T-cell (primary cell): ENCODE results near the gene ST8SIA1. TPM values are rescaled to one million over a fixed set of nuclear protein-coding genes. Genes with fewer than 3 reads are reported as not detected.
A peak's percentile ranks its signal among the peaks of the same experiment; 100 is the strongest.

Experiments used
- ATAC-seq, 4 experiments: fragments of 200-7000 bp in 3 of 4; fragments of 150-1000 bp in 1 of 4; cut with Tn5 transposase; replicated peaks in 1 of 4; 1 replicate in 3 of 4; 2 replicates in 1 of 4; pipeline ENCODE4 v1.10.0; 2021; ENCODE audit warnings: moderate library complexity in 3 of 4, mild to moderate bottlenecking in 2 of 4, moderate number of reproducible peaks in 1 of 4
- CTCF ChIA-PET, 2 donors: fragments of 300-600 bp; sonication (Branson Sonifier 250); formaldehyde crosslinking; loops; one replicate each; lab custom pipeline; 2022; ENCODE audit warnings: antibody characterized with exemption in 2 of 2; lab: Charles Lee
- POLR2A ChIA-PET, 2 donors: fragments of 300-600 bp; sonication (Branson Sonifier 250); formaldehyde crosslinking; loops; one replicate each; lab custom pipeline; 2022; ENCODE audit warnings: antibody characterized with exemption in 2 of 2; lab: Charles Lee
- DNase-seq, 35 experiments: peaks; one replicate each; pipeline versions ENCODE4 v3.0.0 to v3.0.0-alpha.2; 2013 to 2023
- H3K27ac ChIP-seq: one replicate; pipeline ENCODE4 v1.5.1; 2013; ENCODE audit warnings: low read length
- H3K27me3 ChIP-seq, 2 experiments: replicated peaks in 1 of 2; 1 replicate in 1 of 2; 2 replicates in 1 of 2; pipeline versions ENCODE4 v1.6.1 to v1.7.0; 2013; ENCODE audit warnings: low read length in 1 of 2, mixed read lengths in 1 of 2; ENCODE audit not compliant: control insufficient read depth in 2 of 2, insufficient read depth in 2 of 2; ENCODE audit errors: extremely low read depth in 1 of 2
- H3K36me3 ChIP-seq, 2 donors: 1 replicate in 1 of 2; 2 replicates in 1 of 2; pipeline versions ENCODE4 v1.6.1 to v1.7.0; 2013; ENCODE audit warnings: low read length in 1 of 2; ENCODE audit not compliant: control insufficient read depth in 2 of 2, insufficient read depth in 1 of 2; ENCODE audit errors: extremely low read depth in 1 of 2
- H3K4me1 ChIP-seq, 2 experiments: 1 replicate in 1 of 2; 2 replicates in 1 of 2; pipeline versions ENCODE4 v1.6.1 to v1.7.0; 2013; ENCODE audit warnings: low read length in 2 of 2, mixed read lengths in 1 of 2; ENCODE audit not compliant: insufficient read depth in 2 of 2, control insufficient read depth in 1 of 2; ENCODE audit errors: extremely low read depth in 1 of 2
- H3K4me3 ChIP-seq, 2 donors: 1 replicate in 1 of 2; 2 replicates in 1 of 2; pipeline versions ENCODE4 v1.5.1 to v1.7.0; 2013; ENCODE audit warnings: mild to moderate bottlenecking in 2 of 2, low read length in 1 of 2, moderate library complexity in 1 of 2; ENCODE audit not compliant: control insufficient read depth in 1 of 2; ENCODE audit errors: extremely low read depth in 1 of 2
- H3K9me3 ChIP-seq: 2 replicates; pipeline ENCODE4 v1.7.0; 2013
- H3K27ac Mint-ChIP-seq, 2 donors: one replicate each; pipeline ENCODE4 v1.8.0; 2020 to 2021; ENCODE audit warnings: mild to moderate bottlenecking in 2 of 2, mixed read lengths in 2 of 2
- H3K27me3 Mint-ChIP-seq, 2 donors: one replicate each; pipeline ENCODE4 v1.8.0; 2021 to 2022; ENCODE audit warnings: mixed read lengths in 2 of 2
- H3K36me3 Mint-ChIP-seq: one replicate; pipeline ENCODE4 v1.8.0; 2021; ENCODE audit warnings: mixed read lengths
- H3K4me1 Mint-ChIP-seq, 3 donors: one replicate each; pipeline ENCODE4 v1.8.0; 2020 to 2022; ENCODE audit warnings: mixed read lengths in 3 of 3, mild to moderate bottlenecking in 1 of 3
- H3K4me3 Mint-ChIP-seq, 3 donors: one replicate each; pipeline ENCODE4 v1.8.0; 2020 to 2022; ENCODE audit warnings: mild to moderate bottlenecking in 3 of 3, mixed read lengths in 3 of 3, moderate library complexity in 3 of 3
- H3K9me3 Mint-ChIP-seq, 3 donors: one replicate each; pipeline ENCODE4 v1.8.0; 2020 to 2022; ENCODE audit warnings: mixed read lengths in 3 of 3
- whole genome bisulfite sequencing: methylation state at CpG from one replicate; pipeline ENCODE4 v1.1.5; 2013; ENCODE audit warnings: missing lambda C conversion rate; ENCODE audit not compliant: insufficient coverage; 5-methylcytosine and 5-hydroxymethylcytosine counted together
- total RNA-seq, 35 experiments: library from RNA in 6 of 35; stranded (reverse) in 6 of 35; fragments of 120-200 nt in 1 of 35; gene quantifications; one replicate each; pipeline versions ENCODE4 v1.2.1 to v1.2.4 and lab custom pipeline; 2013 to 2026

ST8SIA1 gene
- total RNA-seq, 5 donors from 2014 or later (not counting 1 experiment from before 2014, with no cell fraction given): 10.8 to 19.8 (median 15.2) TPM

- no peaks in the 10 kb centered on the region for H3K9me3 Mint-ChIP-seq
- H3K27ac Mint-ChIP-seq: no peak overlapping the region
- DNase-seq (no peak), ATAC-seq (no peak)
- WGBS: no CpG with 5 or more reads among the region's 3 CpGs
- Histone ChIP-seq H3K27ac (no peak overlapping the region), H3K36me3 (peaks cover 0 to 2% of the 10 kb centered on the region in 2 donors), H3K27me3 (no peaks in the 10 kb centered on the region), H3K4me3 (no peak overlapping the region), H3K4me1 (no peaks in the 10 kb centered on the region), H3K9me3 (no peaks in the 10 kb centered on the region)
- H3K27me3 Mint-ChIP-seq: peaks cover 0 to 4% of the 10 kb centered on the region in 2 donors
- peaks cover 5 to 9% (median 5%) of the 10 kb centered on the region in 3 donors for H3K4me1 Mint-ChIP-seq
- no peak overlapping the region for H3K4me3 Mint-ChIP-seq
- peaks cover 5% of the 10 kb centered on the region for H3K36me3 Mint-ChIP-seq
- ChIA-PET CTCF (no interaction called here), POLR2A (no interaction called here)
These were observed 82.5 kb downstream of the ST8SIA1 start for GRCh38 chr12:22252057-22252456.

- ChIA-PET POLR2A (no interaction called here), CTCF (no interaction called here)
- WGBS: no CpG with 5 or more reads among the region's 2 CpGs
These were observed 83.7 kb downstream of the ST8SIA1 start for GRCh38 chr12:22250762-22251161.

GRCh38 chr12:22248571-22249115 lies 85.9 kb downstream of the ST8SIA1 start:
- Mint-ChIP-seq H3K9me3 (no peaks in the 10 kb centered on the region), H3K4me1 (peaks cover 5 to 9% (median 5%) of the 10 kb centered on the region in 3 donors), H3K27ac (no peak overlapping the region), H3K4me3 (no peak overlapping the region), H3K36me3 (peaks cover 15% of the 10 kb centered on the region), H3K27me3 (peaks cover 0 to 4% of the 10 kb centered on the region in 2 donors)
- ChIA-PET CTCF (interaction anchor here (0.6 kb wide), 2 partner anchors 148 to 337 kb away, joined by 3 read pairs; no protein-coding TSS in a partner anchor), POLR2A (no interaction called here)
- DNase-seq (no peak), ATAC-seq (no peak)
- Histone ChIP-seq H3K27me3 (no peaks in the 10 kb centered on the region), H3K9me3 (no peaks in the 10 kb centered on the region), H3K4me1 (no peaks in the 10 kb centered on the region), H3K27ac (no peak overlapping the region), H3K36me3 (peaks cover 0 to 2% of the 10 kb centered on the region in 2 donors), H3K4me3 (no peak overlapping the region)
- WGBS: 80% methylated on average over 1 of the region's 3 CpGs

More at GRCh38 chr12:22250762-22251161, 83.7 kb downstream of the ST8SIA1 start:
- peaks cover 0 to 4% of the 10 kb centered on the region in 2 donors for H3K27me3 Mint-ChIP-seq
- no peaks in the 10 kb centered on the region for H3K9me3 Mint-ChIP-seq
- H3K4me1 Mint-ChIP-seq: peaks cover 5 to 9% (median 5%) of the 10 kb centered on the region in 3 donors
- H3K27ac Mint-ChIP-seq: no peak overlapping the region
- Histone ChIP-seq H3K4me3 (no peak overlapping the region), H3K27me3 (no peaks in the 10 kb centered on the region), H3K9me3 (no peaks in the 10 kb centered on the region), H3K36me3 (peaks cover 0 to 2% of the 10 kb centered on the region in 2 donors), H3K27ac (no peak overlapping the region), H3K4me1 (no peaks in the 10 kb centered on the region)
- peaks cover 9% of the 10 kb centered on the region for H3K36me3 Mint-ChIP-seq
- no peak overlapping the region for H3K4me3 Mint-ChIP-seq
- ATAC-seq: no peak
- DNase-seq: peak in 1 of 35 experiments; percentile 1

- Histone ChIP-seq H3K27me3 (no peaks in the 10 kb centered on the region), H3K4me3 (no peak overlapping the region), H3K27ac (no peak overlapping the region), H3K36me3 (peaks cover 0 to 2% of the 10 kb centered on the region in 2 donors), H3K9me3 (no peaks in the 10 kb centered on the region), H3K4me1 (no peaks in the 10 kb centered on the region)
- peaks cover 19% of the 10 kb centered on the region for H3K36me3 Mint-ChIP-seq
- POLR2A ChIA-PET: no interaction called here
- peaks cover 0 to 4% of the 10 kb centered on the region in 2 donors for H3K27me3 Mint-ChIP-seq
- H3K9me3 Mint-ChIP-seq: no peaks in the 10 kb centered on the region
- H3K4me3 Mint-ChIP-seq: no peak overlapping the region
- CTCF ChIA-PET: no interaction called here
- H3K4me1 Mint-ChIP-seq: peaks cover 5 to 9% (median 5%) of the 10 kb centered on the region in 3 donors
- WGBS: 78% methylated on average over 4 of the region's 6 CpGs
- DNase-seq (no peak), ATAC-seq (no peak)
- H3K27ac Mint-ChIP-seq: no peak overlapping the region
These were observed 86.4 kb downstream of the ST8SIA1 start for GRCh38 chr12:22248121-22248520.

GRCh38 chr12:22246217-22246846 lies 88.2 kb downstream of the ST8SIA1 start:
- no peak for ATAC-seq
- ChIA-PET POLR2A (interaction anchor here in 1 of 2 donors (0.7 kb wide), 1 partner anchor 1394 kb away, joined by 5 read pairs; no protein-coding TSS in a partner anchor), CTCF (no interaction called here)

GRCh38 chr12:22242726-22243125 lies 91.8 kb downstream of the ST8SIA1 start:
- DNase-seq (no peak), ATAC-seq (no peak)
- H3K4me3 ChIP-seq: no peak overlapping the region
- H3K36me3 ChIP-seq: no peaks in the 10 kb centered on the region
- H3K27me3 ChIP-seq: no peaks in the 10 kb centered on the region
- ChIA-PET CTCF (no interaction called here), POLR2A (no interaction called here)
- Mint-ChIP-seq H3K4me1 (no peaks in the 10 kb centered on the region), H3K27me3 (no peaks in the 10 kb centered on the region), H3K27ac (no peak overlapping the region), H3K9me3 (peaks cover 0 to 4% (median 3%) of the 10 kb centered on the region in 3 donors), H3K4me3 (no peak overlapping the region), H3K36me3 (peaks cover 23% of the 10 kb centered on the region)
- no peaks in the 10 kb centered on the region for H3K4me1 ChIP-seq
- H3K9me3 ChIP-seq: no peaks in the 10 kb centered on the region
- H3K27ac ChIP-seq: no peak overlapping the region

More at GRCh38 chr12:22246217-22246846, 88.2 kb downstream of the ST8SIA1 start:
- Mint-ChIP-seq H3K4me3 (no peak overlapping the region), H3K4me1 (peaks cover 5% of the 10 kb centered on the region in 3 donors), H3K27ac (no peak overlapping the region), H3K9me3 (no peaks in the 10 kb centered on the region), H3K36me3 (peaks cover 19% of the 10 kb centered on the region), H3K27me3 (peaks cover 0 to 4% of the 10 kb centered on the region in 2 donors)
- H3K27me3 ChIP-seq: no peaks in the 10 kb centered on the region
- no peak overlapping the region for H3K27ac ChIP-seq
- H3K4me3 ChIP-seq: no peak overlapping the region
- peaks cover 0 to 2% of the 10 kb centered on the region in 2 donors for H3K36me3 ChIP-seq
- 94% methylated on average over 6 of the region's 9 CpGs for WGBS
- no peak for DNase-seq
- H3K4me1 ChIP-seq: no peaks in the 10 kb centered on the region
- no peaks in the 10 kb centered on the region for H3K9me3 ChIP-seq
